ENCODE data around the gene CEP295NL. TPM values are rescaled to one million over a fixed set of nuclear protein-coding genes. Genes with fewer than 3 reads are reported as not detected.
A peak's percentile ranks its signal among the peaks of the same experiment; 100 is the strongest.
"Not testable (repeated sequence)": the region's sequence is repeated elsewhere in the genome, so short reads cannot be mapped to it uniquely, and the experiment has no call there.

Gene CEP295NL
- total RNA-seq, 1 experiment from 2014 or later = 1.5 TPM

- BruUV-seq (replicated peaks) = no TSS peak
- no peaks in the 10 kb centered on the region for H3K9me3 ChIP-seq (ENCODE audit: low read depth, low read length, poor library complexity, severe bottlenecking)
- TF ChIP-seq EZH2 (IDR thresholded peaks at IDR 0.05; ENCODE audit: borderline replicate concordance, low read depth, low read length, poor library complexity, severe bottlenecking) (no peak), CTCF (conservative IDR thresholded peaks at IDR 0.05; ENCODE audit: low read depth, low read length) (no peak)
- no peak overlapping the region for H3K4me3 ChIP-seq (ENCODE audit: low read depth, low read length, poor library complexity, severe bottlenecking)
- intact Hi-C loops (cut with micrococcal nuclease; ENCODE audit: unreplicated experiment) = no loop called here
- POLR2A ChIA-PET (ENCODE audit: low non-redundant PET) = no interaction called here
- no peaks in the 10 kb centered on the region for H3K36me3 ChIP-seq (ENCODE audit: insufficient read depth, low read length, poor library complexity, severe bottlenecking)
- CTCF ChIA-PET = no interaction called here
- no peak for DNase-seq (ENCODE audit: low spot score)
- H3K27me3 ChIP-seq (replicated peaks; ENCODE audit: insufficient read depth, low read depth, low read length, poor library complexity) = no peaks in the 10 kb centered on the region
- H3K4me1 ChIP-seq (ENCODE audit: insufficient read depth, low read length, poor library complexity, severe bottlenecking) = peaks cover 11% of the 10 kb centered on the region
- no peak overlapping the region for H3K27ac ChIP-seq (ENCODE audit: low read depth, low read length, poor library complexity, severe bottlenecking)
Measured at GRCh38 chr17:78870621-78871020, 32.4 kb downstream of the CEP295NL start.

- Histone ChIP-seq H3K27me3 (replicated peaks; ENCODE audit: insufficient read depth, low read depth, low read length, poor library complexity) (no peaks in the 10 kb centered on the region), H3K9me3 (ENCODE audit: low read depth, low read length, poor library complexity, severe bottlenecking) (no peaks in the 10 kb centered on the region), H3K36me3 (ENCODE audit: insufficient read depth, low read length, poor library complexity, severe bottlenecking) (no peaks in the 10 kb centered on the region), H3K4me1 (ENCODE audit: insufficient read depth, low read length, poor library complexity, severe bottlenecking) (peaks cover 1% of the 10 kb centered on the region), H3K27ac (ENCODE audit: low read depth, low read length, poor library complexity, severe bottlenecking) (no peak overlapping the region), H3K4me3 (ENCODE audit: low read depth, low read length, poor library complexity, severe bottlenecking) (no peak overlapping the region)
- POLR2A ChIA-PET (ENCODE audit: low non-redundant PET) = no interaction called here
- no peak for TF ChIP-seq CTCF (conservative IDR thresholded peaks at IDR 0.05; ENCODE audit: low read depth, low read length)
- TF ChIP-seq EZH2 (IDR thresholded peaks at IDR 0.05; ENCODE audit: borderline replicate concordance, low read depth, low read length, poor library complexity, severe bottlenecking) = no peak
- no TSS peak for BruUV-seq (replicated peaks)
- no peak for DNase-seq (ENCODE audit: low spot score)
- CTCF ChIA-PET = no interaction called here
- intact Hi-C loops (cut with micrococcal nuclease; ENCODE audit: unreplicated experiment) = no loop called here
Measured at GRCh38 chr17:78868391-78868790, 34.6 kb downstream of the CEP295NL start.

GRCh38 chr17:78867046-78867445, 36.0 kb downstream of the CEP295NL start:
- CTCF ChIA-PET; H3K27ac ChIP-seq (ENCODE audit: low read depth, low read length, poor library complexity, severe bottlenecking); POLR2A ChIA-PET (ENCODE audit: low non-redundant PET); H3K36me3 ChIP-seq (ENCODE audit: insufficient read depth, low read length, poor library complexity, severe bottlenecking); H3K27me3 ChIP-seq (replicated peaks; ENCODE audit: insufficient read depth, low read depth, low read length, poor library complexity); H3K4me1 ChIP-seq (ENCODE audit: insufficient read depth, low read length, poor library complexity, severe bottlenecking); H3K4me3 ChIP-seq (ENCODE audit: low read depth, low read length, poor library complexity, severe bottlenecking); H3K9me3 ChIP-seq (ENCODE audit: low read depth, low read length, poor library complexity, severe bottlenecking); intact Hi-C loops (cut with micrococcal nuclease; ENCODE audit: unreplicated experiment); BruUV-seq (replicated peaks); DNase-seq (ENCODE audit: low spot score): not testable (repeated sequence)

- Histone ChIP-seq H3K27ac (ENCODE audit: low read depth, low read length, poor library complexity, severe bottlenecking) (no peak overlapping the region), H3K4me1 (ENCODE audit: insufficient read depth, low read length, poor library complexity, severe bottlenecking) (no peaks in the 10 kb centered on the region), H3K4me3 (ENCODE audit: low read depth, low read length, poor library complexity, severe bottlenecking) (peak overlapping the region; percentile 6), H3K27me3 (replicated peaks; ENCODE audit: insufficient read depth, low read depth, low read length, poor library complexity) (no peaks in the 10 kb centered on the region), H3K36me3 (ENCODE audit: insufficient read depth, low read length, poor library complexity, severe bottlenecking) (no peaks in the 10 kb centered on the region), H3K9me3 (ENCODE audit: low read depth, low read length, poor library complexity, severe bottlenecking) (no peaks in the 10 kb centered on the region)
- intact Hi-C loops (cut with micrococcal nuclease; ENCODE audit: unreplicated experiment) = loop anchor here (1.0 kb wide), 1 partner anchor 105 kb away; no protein-coding TSS in a partner anchor
- DNase-seq (ENCODE audit: low spot score) = peak; percentile 81
- ChIA-PET POLR2A (ENCODE audit: low non-redundant PET) (no interaction called here), CTCF (interaction anchor here (0.6 to 1.3 kb wide), 10 partner anchors 8 to 160 kb away, joined by 3 to 16 read pairs (median 4); no protein-coding TSS in a partner anchor)
- peak; percentile 90 for TF ChIP-seq CTCF (conservative IDR thresholded peaks at IDR 0.05; ENCODE audit: low read depth, low read length)
- TF ChIP-seq EZH2 (IDR thresholded peaks at IDR 0.05; ENCODE audit: borderline replicate concordance, low read depth, low read length, poor library complexity, severe bottlenecking) = no peak
- BruUV-seq (replicated peaks) = no TSS peak
Measured at GRCh38 chr17:78865682-78866390, 37.2 kb downstream of the CEP295NL start.
